ENCODE data around the gene SUGCT. TPM values are rescaled to one million over a fixed set of nuclear protein-coding genes. Genes with fewer than 3 reads are reported as not detected.

The SUGCT gene
- total RNA-seq, 1 experiment from 2014 or later: 1.5 TPM

- TF ChIP-seq EZH2 (IDR thresholded peaks at IDR 0.05; ENCODE audit: borderline replicate concordance, low read depth, low read length, poor library complexity, severe bottlenecking): no peak
- TF ChIP-seq CTCF (conservative IDR thresholded peaks at IDR 0.05; ENCODE audit: low read depth, low read length): no peak
- ChIA-PET CTCF (no interaction called here), POLR2A (ENCODE audit: low non-redundant PET) (no interaction called here)
- no peaks in the 10 kb centered on the region for H3K36me3 ChIP-seq (ENCODE audit: insufficient read depth, low read length, poor library complexity, severe bottlenecking)
- no TSS peak for BruUV-seq (replicated peaks)
- no peaks in the 10 kb centered on the region for H3K9me3 ChIP-seq (ENCODE audit: low read depth, low read length, poor library complexity, severe bottlenecking)
- no peaks in the 10 kb centered on the region for H3K4me1 ChIP-seq (ENCODE audit: insufficient read depth, low read length, poor library complexity, severe bottlenecking)
- H3K4me3 ChIP-seq (ENCODE audit: low read depth, low read length, poor library complexity, severe bottlenecking): no peak overlapping the region
- no peaks in the 10 kb centered on the region for H3K27me3 ChIP-seq (replicated peaks; ENCODE audit: insufficient read depth, low read depth, low read length, poor library complexity)
- no peak overlapping the region for H3K27ac ChIP-seq (ENCODE audit: low read depth, low read length, poor library complexity, severe bottlenecking)
- intact Hi-C loops (cut with micrococcal nuclease; ENCODE audit: unreplicated experiment): no loop called here
- no peak for DNase-seq (ENCODE audit: low spot score)
Observed at GRCh38 chr7:40197527-40197926, 62.7 kb downstream of the SUGCT start.

- intact Hi-C loops (cut with micrococcal nuclease; ENCODE audit: unreplicated experiment): no loop called here
- no peaks in the 10 kb centered on the region for H3K9me3 ChIP-seq (ENCODE audit: low read depth, low read length, poor library complexity, severe bottlenecking)
- POLR2A ChIA-PET (ENCODE audit: low non-redundant PET): no interaction called here
- peak; percentile 36 for DNase-seq (ENCODE audit: low spot score)
- no peaks in the 10 kb centered on the region for H3K4me1 ChIP-seq (ENCODE audit: insufficient read depth, low read length, poor library complexity, severe bottlenecking)
- CTCF ChIA-PET: interaction anchor here (1.0 kb wide), 1 partner anchor 33 kb away, joined by 5 read pairs; no protein-coding TSS in a partner anchor
- BruUV-seq (replicated peaks): no TSS peak
- no peak for TF ChIP-seq EZH2 (IDR thresholded peaks at IDR 0.05; ENCODE audit: borderline replicate concordance, low read depth, low read length, poor library complexity, severe bottlenecking)
- TF ChIP-seq CTCF (conservative IDR thresholded peaks at IDR 0.05; ENCODE audit: low read depth, low read length): peak; percentile 53
- H3K4me3 ChIP-seq (ENCODE audit: low read depth, low read length, poor library complexity, severe bottlenecking): no peak overlapping the region
- H3K36me3 ChIP-seq (ENCODE audit: insufficient read depth, low read length, poor library complexity, severe bottlenecking): no peaks in the 10 kb centered on the region
- H3K27me3 ChIP-seq (replicated peaks; ENCODE audit: insufficient read depth, low read depth, low read length, poor library complexity): no peaks in the 10 kb centered on the region
- H3K27ac ChIP-seq (ENCODE audit: low read depth, low read length, poor library complexity, severe bottlenecking): no peak overlapping the region
Observed at GRCh38 chr7:40199076-40199802, 64.4 kb downstream of the SUGCT start.

GRCh38 chr7:40200791-40201190, 66.0 kb downstream of the SUGCT start:
- DNase-seq (ENCODE audit: low spot score): no peak
- H3K27me3 ChIP-seq (replicated peaks; ENCODE audit: insufficient read depth, low read depth, low read length, poor library complexity): no peaks in the 10 kb centered on the region
- POLR2A ChIA-PET (ENCODE audit: low non-redundant PET): no interaction called here
- H3K9me3 ChIP-seq (ENCODE audit: low read depth, low read length, poor library complexity, severe bottlenecking): no peaks in the 10 kb centered on the region
- H3K4me1 ChIP-seq (ENCODE audit: insufficient read depth, low read length, poor library complexity, severe bottlenecking): no peaks in the 10 kb centered on the region
- H3K4me3 ChIP-seq (ENCODE audit: low read depth, low read length, poor library complexity, severe bottlenecking): no peak overlapping the region
- intact Hi-C loops (cut with micrococcal nuclease; ENCODE audit: unreplicated experiment): no loop called here
- no peak overlapping the region for H3K27ac ChIP-seq (ENCODE audit: low read depth, low read length, poor library complexity, severe bottlenecking)
- no peaks in the 10 kb centered on the region for H3K36me3 ChIP-seq (ENCODE audit: insufficient read depth, low read length, poor library complexity, severe bottlenecking)
- no TSS peak for BruUV-seq (replicated peaks)
- CTCF ChIA-PET: no interaction called here
- TF ChIP-seq EZH2 (IDR thresholded peaks at IDR 0.05; ENCODE audit: borderline replicate concordance, low read depth, low read length, poor library complexity, severe bottlenecking) (no peak), CTCF (conservative IDR thresholded peaks at IDR 0.05; ENCODE audit: low read depth, low read length) (no peak)

All from A673 (cell line).